HG03439 (cell line): Measurements from ENCODE around the gene JUN.
A peak's percentile ranks its signal among the peaks of the same experiment; 100 is the strongest.
"Not testable (repeated sequence)": the region's sequence is repeated elsewhere in the genome, so short reads cannot be mapped to it uniquely, and the experiment has no call there.

ENCODE experiments used
- ATAC-seq: cut with Tn5 transposase; IDR thresholded peaks from one replicate; pipeline ENCODE4 v1.9.1; 2021; ENCODE audit warnings: mild to moderate bottlenecking, moderate library complexity; ENCODE audit not compliant: unreplicated experiment

The JUN gene

GRCh38 chr1:58809325-58810010 lies 25.6 kb upstream of the JUN start:
- ATAC-seq: no peak

DNA sequence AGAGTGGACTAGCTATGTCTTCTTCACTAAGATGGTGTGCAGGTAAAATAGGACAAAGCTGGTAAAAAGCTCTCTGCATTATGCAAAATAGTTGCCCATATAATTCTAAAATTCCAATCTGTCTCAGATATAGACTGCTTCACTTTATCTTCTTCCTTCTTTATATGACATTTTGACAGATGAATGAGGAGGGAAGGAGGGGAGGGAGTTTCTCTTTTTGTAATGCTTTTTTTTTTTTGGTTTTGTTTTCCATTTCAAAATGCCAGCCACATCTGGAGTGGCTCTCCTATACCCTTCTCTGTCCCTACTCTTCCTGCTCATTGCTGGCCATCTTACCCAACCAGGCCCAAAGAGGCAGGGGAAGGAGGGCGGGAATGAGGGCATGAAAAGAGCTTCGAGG lies 24.2 kb upstream of the JUN start:
- no peak for ATAC-seq

DNA sequence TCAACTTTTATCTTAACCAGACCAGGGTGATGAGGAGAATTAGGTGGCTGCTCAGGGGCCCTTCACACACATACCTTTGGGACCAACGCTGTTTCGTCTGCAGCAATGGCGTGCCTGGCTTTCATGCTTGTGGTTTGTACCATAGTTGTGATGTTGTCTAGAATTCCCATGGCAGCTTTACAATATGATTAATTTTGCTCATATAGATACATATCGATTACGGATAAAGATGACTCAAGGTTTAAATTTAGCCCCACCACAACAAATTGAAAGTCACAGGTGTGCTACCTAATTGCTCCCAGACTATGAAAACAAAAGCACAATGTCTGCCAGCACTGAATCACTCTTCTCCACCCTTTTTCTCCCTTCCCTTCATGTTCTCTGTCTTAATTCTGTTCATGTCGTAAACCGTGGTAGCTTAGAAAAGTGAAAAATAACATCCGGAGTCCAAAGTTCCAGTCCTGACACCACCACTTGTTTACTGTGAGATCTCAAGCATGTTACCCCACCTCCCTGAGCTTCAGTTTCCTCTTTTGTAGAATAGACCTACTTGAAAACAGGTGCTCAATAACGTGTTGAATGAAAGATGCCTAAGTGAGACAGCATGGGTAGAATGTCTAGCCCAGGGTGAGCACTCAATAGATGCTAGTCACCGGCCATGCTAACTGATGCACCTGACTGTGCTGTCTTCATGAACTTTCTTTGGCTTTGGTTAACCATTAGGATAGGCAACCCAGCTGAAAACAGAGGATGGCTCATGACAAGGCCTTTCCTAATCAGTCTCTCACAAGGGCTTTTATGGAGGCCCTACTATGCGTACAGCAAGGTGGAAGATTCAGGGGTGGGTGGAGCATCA lies 22.1 kb upstream of the JUN start:
- ATAC-seq: peak; percentile 62

GRCh38 chr1:58804853-58805565 lies 21.2 kb upstream of the JUN start:
- no peak for ATAC-seq

- no peak for ATAC-seq
Observed at GRCh38 chr1:58803858-58804257, 20.0 kb upstream of the JUN start.

DNA sequence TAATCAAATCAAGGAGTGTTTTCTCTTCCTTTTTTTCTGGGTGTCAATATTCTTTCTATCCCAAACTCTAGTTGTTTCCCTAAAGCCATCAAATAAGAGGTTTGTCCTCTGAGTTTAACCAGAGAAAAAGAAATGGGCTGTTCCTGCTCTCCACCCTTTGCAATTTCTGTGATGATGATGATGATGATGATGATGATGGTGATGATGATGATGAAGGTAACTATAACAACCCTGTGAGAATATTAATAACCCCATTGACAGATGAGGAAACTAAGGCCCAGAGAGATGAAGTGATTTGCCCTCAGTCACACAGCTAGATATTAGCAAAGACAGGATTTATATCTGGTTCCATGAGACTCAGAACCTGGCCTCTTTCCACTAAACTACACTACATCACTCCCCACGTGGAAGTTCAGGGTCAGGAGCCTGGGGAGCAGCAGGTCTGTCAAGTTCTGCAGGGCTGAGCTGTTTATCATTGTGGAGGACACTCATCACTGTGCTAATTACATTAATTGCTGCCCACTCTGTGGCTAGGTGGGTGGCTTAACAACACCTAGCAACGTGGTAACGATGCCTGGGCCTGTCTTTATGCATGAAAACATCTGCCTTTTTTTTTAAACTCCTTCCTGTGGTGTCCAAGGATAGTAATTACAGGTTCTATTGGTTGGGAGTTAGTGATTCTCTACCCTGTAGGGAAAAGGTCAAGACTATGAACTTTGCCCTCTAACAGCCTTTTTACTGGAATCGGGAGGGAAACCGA lies 19.0 kb upstream of the JUN start:
- no peak for ATAC-seq

GRCh38 chr1:58801286-58801685 lies 17.4 kb upstream of the JUN start:
- ATAC-seq: not testable (repeated sequence)

DNA sequence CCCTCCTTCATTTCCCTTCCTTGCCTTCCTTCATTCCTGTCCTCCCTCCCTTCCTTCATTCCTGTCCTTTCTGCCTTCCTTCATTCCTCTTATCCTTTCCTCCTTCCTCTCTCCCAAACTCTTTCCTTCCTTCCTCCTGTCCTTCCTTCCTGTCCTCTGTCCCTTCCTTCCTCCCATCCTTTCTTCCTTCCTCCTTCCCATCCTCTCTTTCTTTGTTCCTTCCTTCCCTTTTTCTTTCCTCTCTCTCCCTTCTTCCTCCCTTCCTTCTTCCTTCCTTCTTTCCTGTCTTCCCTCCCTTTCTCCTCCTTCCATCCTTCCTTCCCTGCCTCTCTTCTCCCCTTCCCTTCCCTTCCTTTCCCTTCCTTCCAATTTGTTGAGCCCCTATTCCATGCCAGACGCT lies 15.8 kb upstream of the JUN start:
- ATAC-seq: no peak

GRCh38 chr1:58798910-58799442 lies 15.1 kb upstream of the JUN start:
- ATAC-seq: no peak

- ATAC-seq: no peak
Observed at GRCh38 chr1:58796416-58796815, 12.6 kb upstream of the JUN start.

GRCh38 chr1:58794585-58794984 lies 10.7 kb upstream of the JUN start:
- no peak for ATAC-seq

GRCh38 chr1:58792846-58793245 lies 9.0 kb upstream of the JUN start:
- ATAC-seq: no peak

DNA sequence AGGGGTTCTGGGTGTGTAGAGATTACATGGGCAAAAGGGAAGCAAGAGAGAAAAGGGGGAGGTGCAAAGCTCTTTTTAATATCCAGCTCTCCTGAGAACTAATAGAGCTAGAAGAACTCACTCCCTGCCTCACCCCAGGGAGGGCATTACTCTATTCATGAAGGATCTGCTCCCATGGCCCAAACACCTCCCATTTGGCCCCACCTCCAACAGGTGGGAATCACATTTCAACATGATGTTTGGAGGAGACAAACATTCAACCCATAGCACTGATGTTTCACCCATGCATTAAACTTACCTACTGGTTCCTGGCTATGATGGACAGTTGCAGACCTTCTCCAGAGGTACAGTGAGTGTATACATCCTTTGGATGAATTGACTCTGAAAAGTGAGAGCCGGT lies 7.3 kb upstream of the JUN start:
- ATAC-seq: no peak

GRCh38 chr1:58789996-58790660 lies 6.3 kb upstream of the JUN start:
- no peak for ATAC-seq

DNA sequence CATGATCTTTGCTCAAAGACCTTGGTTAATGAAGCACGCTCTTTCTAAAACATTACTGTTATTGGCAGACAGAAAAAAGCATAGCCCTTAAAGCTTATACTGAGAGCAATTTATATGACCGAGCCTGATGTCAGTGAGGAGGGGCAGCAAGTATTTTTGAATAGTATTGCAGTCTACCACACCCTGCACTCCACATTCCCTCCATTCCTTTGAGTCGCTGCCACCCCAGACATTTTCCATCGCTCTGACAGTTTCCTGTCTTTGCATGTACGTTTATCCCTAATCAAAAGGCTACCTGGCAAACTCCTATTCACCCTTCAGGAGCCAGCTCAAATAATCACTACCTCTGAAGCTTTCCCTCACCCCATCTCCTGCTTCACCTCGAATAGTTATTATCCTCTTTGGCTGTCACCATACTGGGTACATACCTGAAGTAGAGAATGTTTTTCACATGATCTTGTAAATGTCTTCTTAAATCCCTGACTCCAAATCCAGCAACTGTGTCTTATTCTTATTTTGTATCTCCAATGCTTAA lies 5.5 kb upstream of the JUN start:
- no peak for ATAC-seq

GRCh38 chr1:58788259-58788658 lies 4.4 kb upstream of the JUN start:
- ATAC-seq: no peak

DNA sequence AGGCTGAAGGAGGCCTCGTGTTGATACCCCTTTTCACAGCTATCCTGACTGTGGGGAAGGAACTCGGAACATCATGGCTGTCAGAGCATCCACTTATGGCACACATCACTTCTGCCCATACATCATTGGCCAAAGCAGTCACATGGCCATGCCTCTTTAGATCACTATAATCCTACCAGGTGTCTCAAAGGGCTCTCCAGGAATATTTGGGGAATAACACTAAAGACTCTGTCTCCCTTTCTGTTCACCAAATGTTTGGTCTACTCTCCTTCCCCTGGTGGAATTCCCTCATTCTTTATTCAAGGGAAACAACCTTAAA lies 3.0 kb upstream of the JUN start:
- no peak for ATAC-seq

- no peak for ATAC-seq
Observed at GRCh38 chr1:58786184-58786926, 2.5 kb upstream of the JUN start.

- no peak for ATAC-seq
Observed at GRCh38 chr1:58785442-58786058, 1.7 kb upstream of the JUN start.
